Neutrophil (primary cell): ENCODE results near the gene PDZD7.
A peak's percentile ranks its signal among the peaks of the same experiment; 100 is the strongest.

Experiments used
- H3K27ac ChIP-seq: fragments of 200-600 bp; sonication (generic); 2 replicates; pipeline ENCODE4 v1.5.1; 2016; ENCODE audit warnings: mild to moderate bottlenecking, moderate library complexity
- H3K27me3 ChIP-seq: fragments of 200-600 bp; sonication (generic); 2 replicates; pipeline ENCODE4 v1.6.0; 2016; ENCODE audit warnings: mild to moderate bottlenecking
- H3K36me3 ChIP-seq: fragments of 200-600 bp; sonication (generic); 2 replicates; pipeline ENCODE4 v1.5.1; 2017
- H3K4me1 ChIP-seq, 2 experiments: fragments of 200-600 bp in 1 of 2; sonication (generic) in 1 of 2; 1 replicate in 1 of 2; 2 replicates in 1 of 2; pipeline versions ENCODE4 v1.5.1 to v1.6.1; 2013 to 2016; ENCODE audit warnings: low read depth in 1 of 2, low read length in 1 of 2, mild to moderate bottlenecking in 1 of 2, moderate library complexity in 1 of 2; ENCODE audit not compliant: control insufficient read depth in 1 of 2, insufficient read depth in 1 of 2
- H3K4me3 ChIP-seq, 2 experiments: fragments of 200-600 bp in 1 of 2; sonication (generic) in 1 of 2; 1 replicate in 1 of 2; 2 replicates in 1 of 2; pipeline ENCODE4 v1.5.1; 2013 to 2016; ENCODE audit warnings: low read depth in 1 of 2, low read length in 1 of 2, mild to moderate bottlenecking in 1 of 2, moderate library complexity in 1 of 2
- H3K9me3 ChIP-seq: fragments of 200-600 bp; sonication (generic); 2 replicates; pipeline ENCODE4 v1.5.1; 2016
- TF ChIP-seq, protein P1 (sequence below): fragments of 200-600 bp; sonication (generic); IDR thresholded peaks from 2 replicates; pipeline ENCODE4 v1.5.1; 2016; ENCODE audit warnings: antibody characterized with exemption

Gene PDZD7

DNA sequence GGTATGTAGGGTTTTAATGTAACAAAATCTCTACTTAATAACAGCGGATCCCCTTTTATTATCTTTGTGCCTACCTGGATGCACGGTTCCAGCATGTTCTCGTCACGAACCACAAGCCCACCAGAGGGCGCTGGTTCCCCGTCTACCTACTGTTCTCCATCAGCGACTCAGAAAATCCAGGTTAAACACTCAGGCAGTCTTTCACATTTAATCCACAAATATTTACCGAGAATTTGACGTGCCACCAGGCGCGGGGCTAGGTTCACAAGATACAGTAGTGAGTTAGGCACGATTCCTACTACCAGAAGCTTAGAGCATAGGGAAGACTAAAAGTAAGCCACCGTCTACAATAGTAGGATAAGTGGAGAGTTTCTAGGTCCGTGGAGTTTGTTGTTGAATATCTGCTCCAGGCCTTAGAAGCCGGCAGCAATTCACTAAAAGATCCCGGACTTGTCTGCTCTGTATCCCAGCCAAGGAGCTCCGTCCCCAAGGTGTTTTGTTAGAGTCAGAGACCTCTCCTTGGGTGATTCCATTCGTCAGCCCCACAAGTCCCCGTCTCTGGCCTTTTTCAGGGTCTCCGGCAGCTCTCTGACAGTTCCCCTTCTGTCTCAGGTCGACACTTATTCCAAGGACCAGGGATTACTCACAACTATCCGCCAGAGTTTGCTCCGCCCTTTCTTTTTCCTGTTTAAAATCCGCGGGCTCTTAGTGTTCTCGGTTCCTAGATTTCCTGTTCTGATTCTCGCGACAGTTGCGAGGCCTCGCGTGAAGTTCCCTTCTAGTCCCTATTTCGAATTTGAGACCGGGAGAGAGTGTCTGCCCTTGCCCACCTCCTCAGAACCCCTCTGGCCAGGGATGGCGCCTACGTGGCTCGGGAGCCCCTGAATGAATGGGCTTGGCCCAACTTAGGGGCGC is 29.4 kb upstream of the PDZD7 start:
- peaks cover 41% of the 10 kb centered on the region in 2 experiments for H3K4me1 ChIP-seq
- H3K27me3 ChIP-seq: peaks cover 46% of the 10 kb centered on the region
- TF ChIP-seq, protein P1, sequence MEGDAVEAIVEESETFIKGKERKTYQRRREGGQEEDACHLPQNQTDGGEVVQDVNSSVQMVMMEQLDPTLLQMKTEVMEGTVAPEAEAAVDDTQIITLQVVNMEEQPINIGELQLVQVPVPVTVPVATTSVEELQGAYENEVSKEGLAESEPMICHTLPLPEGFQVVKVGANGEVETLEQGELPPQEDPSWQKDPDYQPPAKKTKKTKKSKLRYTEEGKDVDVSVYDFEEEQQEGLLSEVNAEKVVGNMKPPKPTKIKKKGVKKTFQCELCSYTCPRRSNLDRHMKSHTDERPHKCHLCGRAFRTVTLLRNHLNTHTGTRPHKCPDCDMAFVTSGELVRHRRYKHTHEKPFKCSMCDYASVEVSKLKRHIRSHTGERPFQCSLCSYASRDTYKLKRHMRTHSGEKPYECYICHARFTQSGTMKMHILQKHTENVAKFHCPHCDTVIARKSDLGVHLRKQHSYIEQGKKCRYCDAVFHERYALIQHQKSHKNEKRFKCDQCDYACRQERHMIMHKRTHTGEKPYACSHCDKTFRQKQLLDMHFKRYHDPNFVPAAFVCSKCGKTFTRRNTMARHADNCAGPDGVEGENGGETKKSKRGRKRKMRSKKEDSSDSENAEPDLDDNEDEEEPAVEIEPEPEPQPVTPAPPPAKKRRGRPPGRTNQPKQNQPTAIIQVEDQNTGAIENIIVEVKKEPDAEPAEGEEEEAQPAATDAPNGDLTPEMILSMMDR: peak; percentile 71
- H3K36me3 ChIP-seq: no peaks in the 10 kb centered on the region
- H3K4me3 ChIP-seq: peak overlapping the region; percentile 99
- H3K9me3 ChIP-seq: no peaks in the 10 kb centered on the region
- H3K27ac ChIP-seq: peak overlapping the region; percentile 55

DNA sequence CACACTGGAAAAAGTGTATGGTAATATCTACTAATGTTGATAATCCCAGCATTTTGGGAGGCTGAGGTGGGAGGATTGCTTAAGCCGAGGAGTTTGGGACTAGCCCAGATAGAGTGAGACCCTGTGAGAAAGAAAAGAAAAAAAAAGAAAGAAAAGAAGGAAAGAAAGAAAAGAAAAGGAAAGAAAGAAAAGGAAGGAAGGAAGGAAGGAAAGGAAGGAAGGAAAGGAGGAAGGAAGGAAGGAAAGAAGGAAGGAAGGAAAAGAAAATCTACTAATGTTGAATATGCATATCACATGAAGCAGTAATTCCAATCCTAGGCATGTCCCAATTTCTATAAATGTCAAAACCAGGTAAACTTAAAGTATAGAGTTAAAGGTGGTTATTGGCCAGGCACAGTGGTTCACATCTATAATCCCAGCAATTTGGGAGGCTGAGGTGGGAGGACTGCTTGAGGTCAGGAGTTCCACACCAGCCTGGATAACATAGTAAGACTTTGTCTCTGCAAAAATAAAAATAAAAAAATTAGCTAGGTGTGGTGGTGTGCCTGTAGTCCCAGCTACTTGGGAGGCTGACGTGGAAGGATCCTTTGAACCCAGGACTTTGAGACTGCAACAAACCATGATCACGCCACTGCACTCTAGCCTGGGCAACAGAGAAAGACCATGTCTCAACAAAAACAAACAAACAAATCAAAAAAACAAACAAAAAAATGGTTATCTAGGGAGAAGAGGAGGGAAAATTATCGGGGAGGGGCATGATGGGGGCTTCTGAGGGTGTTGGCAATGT is 25.6 kb upstream of the PDZD7 start:
- TF ChIP-seq, protein P1: no peak
- peaks cover 20% of the 10 kb centered on the region in 2 experiments for H3K4me1 ChIP-seq

DNA sequence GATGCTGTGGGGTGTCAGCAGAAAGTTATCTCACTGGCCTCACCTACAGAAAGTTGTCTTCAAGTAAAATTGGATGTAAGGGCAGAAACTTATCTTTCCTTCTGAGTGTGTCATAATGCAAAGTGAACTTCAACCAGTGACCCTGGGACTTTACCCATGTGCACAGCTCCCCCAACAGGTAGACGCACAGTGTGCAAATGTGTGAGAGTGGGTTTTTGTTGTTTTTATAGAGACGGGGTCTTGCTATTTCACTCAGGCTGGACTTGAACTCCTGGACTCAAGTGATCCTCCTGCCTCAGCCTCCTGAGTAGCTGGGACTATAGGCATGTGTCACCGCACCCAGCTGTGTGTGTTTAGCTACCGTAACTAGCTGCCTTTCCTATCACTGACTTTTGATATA is 24.5 kb upstream of the PDZD7 start:
- Histone ChIP-seq H3K4me3 (no peak overlapping the region), H3K36me3 (no peaks in the 10 kb centered on the region), H3K27ac (no peak overlapping the region), H3K27me3 (peaks cover 18% of the 10 kb centered on the region), H3K4me1 (peaks cover 10 to 12% of the 10 kb centered on the region in 2 experiments), H3K9me3 (no peaks in the 10 kb centered on the region)
- TF ChIP-seq, protein P1: no peak

More for the DNA sequence above, 25.6 kb upstream of the PDZD7 start:
- H3K27ac ChIP-seq: no peak overlapping the region
- H3K4me3 ChIP-seq: no peak overlapping the region
- peaks cover 16% of the 10 kb centered on the region for H3K27me3 ChIP-seq
- H3K36me3 ChIP-seq: no peaks in the 10 kb centered on the region
- no peaks in the 10 kb centered on the region for H3K9me3 ChIP-seq

DNA sequence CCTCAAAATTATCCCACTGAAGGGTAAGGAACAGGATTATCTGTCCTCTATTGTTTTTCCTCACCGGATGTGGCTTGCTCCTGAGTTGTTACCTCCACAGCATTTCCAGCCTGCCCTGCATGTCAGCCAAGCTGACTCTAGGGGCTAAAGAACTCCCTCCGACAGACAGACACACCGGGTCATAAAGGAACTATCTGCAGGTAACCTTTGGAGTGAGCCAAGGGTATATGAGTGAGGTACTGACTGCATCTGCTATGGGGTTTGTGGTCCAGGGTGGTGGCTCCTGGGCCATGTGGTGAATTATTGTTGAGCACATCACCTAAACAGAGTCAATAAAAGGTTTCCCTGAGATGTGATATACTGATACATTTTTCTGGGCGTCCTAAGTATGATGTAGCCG is 23.9 kb upstream of the PDZD7 start:
- TF ChIP-seq, protein P1: no peak
- no peaks in the 10 kb centered on the region for H3K36me3 ChIP-seq
- peaks cover 4 to 12% of the 10 kb centered on the region in 2 experiments for H3K4me1 ChIP-seq

DNA sequence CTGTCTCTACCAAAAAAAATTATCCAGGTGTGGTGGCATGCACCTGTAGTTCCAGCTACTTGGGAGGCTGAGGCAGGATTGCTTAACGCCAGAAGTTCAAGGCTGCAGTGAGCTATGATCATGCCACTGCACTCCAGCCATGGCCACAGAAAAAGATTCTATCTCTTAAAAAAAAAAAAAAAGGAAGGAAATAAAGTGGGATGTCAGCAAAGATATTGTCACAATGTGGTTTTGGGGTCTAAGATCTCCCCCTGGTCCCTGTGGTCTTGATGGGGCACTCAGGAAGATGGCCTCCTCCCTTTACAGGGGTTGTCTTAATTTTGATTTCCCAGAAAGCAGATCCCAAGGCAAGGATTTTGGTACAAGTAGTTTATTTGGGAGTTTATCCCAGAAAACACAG is 23.4 kb upstream of the PDZD7 start:
- H3K4me3 ChIP-seq: no peak overlapping the region
- peaks cover 0 to 8% of the 10 kb centered on the region in 2 experiments for H3K4me1 ChIP-seq
- TF ChIP-seq, protein P1: no peak
- H3K9me3 ChIP-seq: no peaks in the 10 kb centered on the region
- peaks cover 29% of the 10 kb centered on the region for H3K27me3 ChIP-seq
- H3K27ac ChIP-seq: no peak overlapping the region
- H3K36me3 ChIP-seq: no peaks in the 10 kb centered on the region

More for the DNA sequence above, 23.9 kb upstream of the PDZD7 start:
- Histone ChIP-seq H3K27me3 (peaks cover 24% of the 10 kb centered on the region), H3K27ac (no peak overlapping the region), H3K4me3 (no peak overlapping the region), H3K9me3 (no peaks in the 10 kb centered on the region)
